Activated T-cell treated with anti-CD3 and anti-CD28 coated beads for 48 hours (primary cell): ENCODE data around the gene JPT1.

Experiments used
- DNase-seq: peaks from one replicate; pipeline ENCODE4 v3.0.0-alpha.2; 2020; ENCODE audit warnings: low read depth

Gene JPT1

DNA sequence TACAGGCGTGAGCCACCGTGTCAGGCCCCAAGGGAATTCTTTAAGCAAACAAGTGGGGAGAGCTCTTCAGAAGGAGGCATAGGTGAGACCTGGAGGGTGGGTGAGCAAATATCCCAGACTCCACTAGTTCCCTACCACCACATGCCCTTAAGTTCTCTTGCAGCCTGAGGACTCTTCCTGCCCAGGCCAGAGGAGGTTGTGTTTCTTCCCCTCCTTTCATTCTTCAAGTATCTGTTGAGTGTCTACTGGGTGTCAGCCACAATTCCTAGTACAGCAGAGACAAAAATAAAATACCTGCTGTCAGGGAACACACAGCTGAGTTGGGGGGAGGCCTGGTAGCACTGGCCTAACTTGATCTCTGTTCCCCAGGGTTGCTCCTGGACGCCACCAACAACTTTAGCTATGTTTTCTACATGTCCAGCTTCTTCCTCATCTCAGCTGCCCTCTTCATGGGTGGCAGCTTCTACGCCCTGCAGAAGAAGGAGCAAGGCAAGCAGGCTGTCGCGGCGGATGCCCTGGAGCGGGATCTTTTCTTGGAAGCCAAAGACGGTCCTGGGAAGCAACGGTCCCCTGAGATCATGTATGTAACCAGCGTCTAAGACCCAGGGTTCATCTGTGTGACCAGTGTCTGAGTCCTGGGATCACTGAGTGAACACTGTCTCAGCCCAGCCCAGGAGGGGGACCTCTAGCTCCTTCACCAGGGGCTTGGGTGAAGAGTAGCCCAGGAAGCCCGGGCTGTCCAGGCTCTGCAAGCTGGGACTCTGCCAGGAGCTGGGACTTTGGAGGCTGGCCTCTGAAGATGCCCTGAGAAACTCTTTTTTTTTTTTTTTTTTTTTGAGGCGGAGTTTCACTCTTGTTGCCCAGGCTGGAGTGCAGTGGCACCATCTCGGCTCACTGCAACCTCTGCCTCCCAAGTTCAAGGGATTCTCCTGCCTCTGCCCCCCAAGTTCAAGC lies 50.4 kb downstream of the JPT1 start:
- DNase-seq = no peak

DNA sequence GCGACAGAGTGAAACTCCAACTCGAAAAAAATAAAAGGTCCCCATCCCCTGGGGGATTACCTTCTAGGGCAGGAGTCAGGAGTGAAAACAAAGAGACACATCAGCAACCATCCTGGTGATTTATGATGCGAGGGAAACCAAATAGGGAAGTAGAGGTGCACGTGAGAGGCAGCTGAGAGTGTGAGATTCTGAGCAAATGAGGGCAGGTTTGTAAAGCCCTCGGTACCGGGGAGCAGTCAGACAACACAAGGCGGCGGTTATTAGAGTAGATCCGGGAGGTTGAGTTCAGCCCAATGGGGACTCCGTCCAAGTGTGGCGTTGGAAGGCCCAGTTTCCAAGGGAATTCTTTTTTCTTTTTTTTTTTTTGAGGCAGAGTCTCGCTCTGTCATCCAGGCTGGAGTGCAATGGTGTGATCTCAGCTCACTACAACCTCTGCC lies 51.9 kb downstream of the JPT1 start:
- DNase-seq = no peak

DNA sequence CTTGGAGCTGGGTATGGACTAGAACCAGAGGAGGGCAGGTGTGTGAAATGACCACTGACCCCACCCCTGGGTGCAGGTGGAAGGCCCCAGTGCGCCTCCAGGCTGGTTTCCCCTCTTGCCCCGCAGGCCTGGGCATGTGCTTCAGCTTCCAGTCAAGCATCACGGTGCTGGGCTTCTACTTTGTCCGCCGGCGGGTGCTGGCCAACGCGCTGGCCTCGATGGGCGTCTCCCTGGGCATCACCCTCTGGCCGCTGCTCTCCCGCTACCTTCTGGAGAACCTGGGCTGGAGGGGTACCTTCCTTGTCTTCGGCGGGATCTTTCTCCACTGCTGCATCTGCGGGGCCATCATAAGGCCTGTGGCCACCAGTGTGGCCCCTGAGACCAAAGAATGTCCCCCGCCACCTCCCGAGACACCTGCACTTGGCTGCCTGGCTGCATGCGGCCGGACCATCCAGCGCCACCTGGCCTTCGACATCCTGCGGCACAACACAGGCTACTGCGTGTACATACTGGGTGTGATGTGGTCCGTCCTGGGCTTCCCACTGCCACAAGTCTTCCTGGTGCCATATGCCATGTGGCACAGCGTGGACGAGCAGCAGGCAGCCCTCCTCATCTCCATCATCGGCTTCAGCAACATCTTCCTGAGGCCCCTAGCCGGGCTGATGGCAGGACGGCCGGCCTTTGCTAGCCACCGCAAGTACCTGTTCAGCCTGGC lies 54.3 kb downstream of the JPT1 start:
- DNase-seq = no peak

DNA sequence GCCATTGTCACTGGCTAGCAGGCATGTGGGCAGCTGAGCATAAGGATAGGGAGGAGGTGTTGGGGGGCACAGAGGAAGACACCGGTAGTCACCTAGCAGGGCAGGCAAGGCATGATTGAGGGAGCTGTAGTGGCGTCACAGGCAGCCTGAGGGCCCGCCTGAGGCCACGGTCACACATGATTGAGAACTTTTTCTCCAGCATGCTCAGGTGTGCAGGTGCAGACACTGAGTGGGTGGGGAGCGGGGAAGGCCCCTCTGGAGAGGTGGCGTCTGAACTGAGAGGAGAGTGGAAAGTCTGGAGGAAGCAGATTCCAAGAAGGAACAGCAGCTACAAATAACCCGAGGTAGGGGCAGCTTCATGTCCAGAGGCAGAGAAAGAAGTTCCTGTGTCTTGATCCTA lies 55.5 kb downstream of the JPT1 start:
- no peak for DNase-seq

DNA sequence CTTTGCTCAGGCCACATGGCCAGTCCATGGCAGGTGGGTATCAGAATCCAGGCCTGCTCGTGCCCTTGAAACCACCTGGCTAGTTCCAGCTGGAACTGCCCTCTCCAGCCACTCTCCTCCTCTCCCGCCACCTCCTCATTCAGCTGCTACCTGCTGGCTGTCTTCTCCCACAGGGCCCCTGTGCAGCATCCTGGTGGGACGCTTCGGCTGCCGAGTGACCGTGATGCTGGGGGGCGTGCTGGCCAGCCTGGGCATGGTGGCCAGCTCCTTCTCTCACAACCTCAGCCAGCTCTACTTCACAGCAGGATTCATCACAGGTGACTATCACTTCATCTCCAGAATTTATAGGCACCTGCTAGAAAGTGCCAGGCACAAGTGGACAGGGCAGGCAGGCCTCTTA lies 56.4 kb downstream of the JPT1 start:
- DNase-seq = no peak

DNA sequence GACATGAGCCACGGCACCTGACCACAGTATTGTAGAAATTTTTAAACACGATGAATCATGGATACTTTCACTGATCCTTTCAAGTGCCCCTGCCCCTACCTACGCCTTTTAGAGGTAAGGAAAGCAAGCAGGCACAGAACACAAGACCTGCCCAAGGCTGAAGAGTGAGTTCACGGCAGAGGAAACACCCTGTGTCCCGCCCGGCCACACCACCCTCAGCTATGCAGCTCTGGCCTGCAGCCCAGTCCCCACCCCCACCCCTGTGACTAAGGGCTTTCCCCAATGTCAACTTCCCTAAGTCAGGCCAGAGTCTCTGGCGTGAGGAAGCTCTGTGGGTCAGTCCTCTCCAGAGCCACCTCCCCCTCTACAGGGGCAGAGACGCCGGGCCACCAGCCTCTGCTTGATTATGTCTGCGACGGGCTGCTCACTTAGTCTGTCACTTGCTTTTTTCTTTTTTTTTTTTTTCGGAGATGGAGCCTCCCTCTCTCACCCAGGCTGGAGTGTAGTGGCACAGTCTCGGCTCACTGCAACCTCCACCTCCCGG lies 58.2 kb downstream of the JPT1 start:
- no peak for DNase-seq

DNA sequence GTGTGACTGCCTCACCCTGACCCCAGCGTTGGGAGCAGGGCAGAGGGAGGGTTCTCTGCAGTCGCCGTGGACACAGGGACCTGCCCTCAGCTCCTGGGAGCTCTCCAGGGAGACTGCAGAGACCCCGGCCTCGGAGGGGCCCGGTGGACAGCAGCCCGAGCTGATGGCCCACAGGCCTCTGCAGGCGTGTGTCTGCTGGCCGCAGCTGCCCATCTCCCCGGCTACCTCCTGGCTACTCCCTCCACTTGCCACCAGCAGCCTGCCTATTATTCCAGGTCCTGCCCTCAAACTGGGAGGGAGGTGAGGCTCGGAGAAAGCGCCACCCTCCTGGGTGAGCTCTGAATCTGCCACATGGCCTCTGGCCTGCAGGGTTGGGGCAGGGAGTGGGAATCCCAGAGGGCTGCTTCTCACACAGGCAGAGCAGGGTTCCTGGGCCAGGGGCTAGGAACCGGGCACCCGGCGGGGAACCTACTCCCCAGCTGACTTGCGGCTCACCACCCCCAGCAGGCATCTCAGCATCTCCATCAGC lies 59.4 kb downstream of the JPT1 start:
- no peak for DNase-seq

DNA sequence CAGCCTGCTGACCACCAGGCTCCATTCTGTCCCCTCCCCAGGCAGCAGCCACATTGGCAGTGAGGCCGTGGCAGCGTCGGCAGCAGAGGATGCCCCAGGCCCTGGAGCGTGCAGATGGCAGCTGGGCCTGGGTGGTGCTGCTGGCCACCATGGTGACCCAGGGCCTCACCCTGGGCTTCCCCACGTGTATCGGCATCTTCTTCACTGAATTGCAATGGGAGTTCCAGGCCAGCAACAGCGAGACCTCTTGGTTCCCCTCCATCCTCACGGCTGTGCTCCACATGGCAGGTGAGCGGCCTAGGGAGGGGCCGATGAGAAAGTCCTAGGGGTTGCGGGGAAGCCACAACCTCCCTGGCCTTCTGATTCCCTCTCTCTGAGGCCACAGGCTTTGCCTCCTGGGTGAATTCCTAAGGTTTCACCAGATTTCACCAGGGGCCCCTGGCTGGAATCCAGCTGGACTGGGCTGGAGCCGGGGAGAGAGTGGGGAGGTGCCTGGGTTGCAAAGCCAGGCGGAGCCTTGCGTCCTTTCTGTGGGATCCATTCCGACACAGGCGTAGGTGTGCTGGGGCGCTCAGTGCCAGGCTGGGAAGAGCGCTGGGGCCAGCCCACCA lies 60.7 kb downstream of the JPT1 start:
- no peak for DNase-seq

DNA sequence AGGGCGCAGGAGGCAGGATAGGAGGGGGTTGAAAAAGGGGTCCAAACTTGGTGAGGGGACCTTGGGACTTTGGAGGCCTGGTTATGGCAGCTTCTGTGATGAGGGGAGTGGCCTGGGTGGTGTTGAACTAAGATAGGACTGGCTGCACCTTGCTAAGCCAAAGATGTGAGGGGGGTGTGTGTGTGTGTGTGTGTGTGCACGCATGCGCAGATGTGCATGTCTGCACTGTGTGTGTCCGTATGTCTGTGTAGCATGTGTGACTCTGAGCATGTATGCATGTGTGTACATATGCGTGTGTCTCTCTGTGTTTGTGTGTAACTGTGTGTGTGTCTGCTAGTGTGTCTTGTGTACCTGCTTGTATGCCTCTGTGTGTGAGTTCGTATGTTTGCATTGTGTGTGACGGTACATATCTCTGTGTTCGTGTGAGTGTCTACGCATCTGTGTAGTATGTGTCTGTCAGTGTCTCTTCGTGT lies 62.4 kb downstream of the JPT1 start:
- no peak for DNase-seq

DNA sequence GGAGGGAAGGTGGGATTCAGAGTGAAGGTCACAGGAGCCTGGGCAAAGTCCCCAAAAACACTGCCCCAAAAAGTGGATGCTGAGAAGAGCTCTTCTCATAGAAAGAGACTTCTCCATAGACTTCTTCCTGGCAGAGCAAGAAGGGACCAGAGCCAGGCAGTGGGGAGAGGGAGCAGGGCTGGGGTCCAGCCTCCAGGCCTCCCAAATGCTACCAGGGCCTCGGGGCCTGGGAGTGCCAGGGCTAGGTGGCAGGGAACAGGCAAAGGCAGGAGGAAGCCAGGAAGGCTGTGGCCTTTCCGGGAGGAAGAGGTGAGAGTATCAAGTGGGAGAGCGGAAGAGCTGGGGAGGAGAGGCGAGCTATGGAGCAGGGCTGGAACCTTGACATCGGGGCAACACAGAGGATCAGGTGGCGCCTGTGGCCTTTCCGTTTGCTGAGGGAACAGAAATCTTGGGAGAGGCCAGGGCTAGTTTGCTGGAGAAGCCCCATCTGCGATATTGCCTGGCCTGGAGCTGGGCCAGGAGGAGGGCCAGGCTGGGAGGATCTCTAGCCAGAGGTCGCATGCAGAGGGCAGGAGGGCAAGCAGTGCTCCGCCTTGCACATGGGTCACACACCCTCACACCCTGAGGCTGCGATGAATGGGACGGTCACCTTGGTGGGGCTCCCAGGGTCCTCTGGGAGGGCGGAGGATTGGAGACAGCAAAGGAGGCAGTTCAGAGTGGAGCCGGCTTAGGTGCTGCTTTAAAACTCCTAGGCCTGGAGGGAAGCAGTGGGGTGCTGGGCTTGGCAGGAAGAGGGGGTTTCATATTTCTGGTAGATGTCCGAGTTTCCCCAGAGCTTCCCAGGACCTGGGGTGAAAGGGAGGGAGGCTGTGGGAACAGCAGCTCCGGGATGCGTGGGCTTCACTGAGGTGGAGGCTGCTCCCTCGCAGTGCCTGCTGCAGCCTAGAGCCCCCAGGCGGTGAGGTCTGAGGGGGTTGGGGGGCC lies 63.1 kb downstream of the JPT1 start:
- no peak for DNase-seq

DNA sequence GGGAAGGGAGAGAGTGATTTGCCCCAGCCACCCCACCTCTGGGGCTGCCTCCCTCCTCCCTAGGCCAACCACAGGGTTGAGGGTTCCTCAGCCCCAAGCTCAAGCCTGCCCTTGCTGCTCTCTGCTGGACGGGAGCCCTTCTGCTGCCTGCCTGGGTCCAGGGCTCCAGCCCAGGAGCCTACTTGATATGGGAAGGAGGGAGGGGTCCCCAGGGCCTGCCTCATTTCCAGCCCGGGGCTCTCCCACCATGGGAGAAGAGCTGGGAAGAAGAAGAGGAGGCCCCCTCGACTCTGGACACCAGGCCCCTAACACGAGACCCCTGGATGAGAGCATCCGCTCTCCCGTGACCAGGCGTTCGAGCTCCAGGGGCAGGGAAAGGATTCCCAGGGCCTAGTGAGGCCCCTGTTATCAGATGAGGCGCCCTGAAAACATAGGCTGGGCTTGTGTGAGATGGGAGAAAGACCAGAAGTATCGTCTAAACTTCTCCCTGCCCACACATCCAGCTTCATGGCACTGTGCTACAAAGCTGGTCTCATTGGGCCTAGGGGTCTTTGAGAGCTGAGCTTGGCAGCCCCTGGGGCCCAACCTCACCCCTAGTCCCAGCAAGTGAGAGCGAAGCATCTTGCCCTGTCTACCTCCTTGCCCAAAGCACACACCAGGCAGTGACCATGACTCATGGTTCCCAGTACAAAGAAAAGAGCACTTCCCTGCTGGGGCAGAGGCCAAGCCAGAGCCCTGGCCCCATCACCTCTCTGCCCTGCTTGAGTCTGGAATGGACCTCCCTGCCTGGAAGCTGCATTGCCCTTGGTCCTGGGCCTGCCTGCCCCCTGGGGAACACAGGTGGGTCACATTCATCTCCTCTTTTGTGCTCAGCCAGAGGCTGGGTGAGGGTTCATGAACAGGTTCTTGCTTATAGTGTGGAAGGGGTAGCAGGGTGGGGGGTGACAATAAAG lies 65.6 kb downstream of the JPT1 start:
- no peak for DNase-seq

DNA sequence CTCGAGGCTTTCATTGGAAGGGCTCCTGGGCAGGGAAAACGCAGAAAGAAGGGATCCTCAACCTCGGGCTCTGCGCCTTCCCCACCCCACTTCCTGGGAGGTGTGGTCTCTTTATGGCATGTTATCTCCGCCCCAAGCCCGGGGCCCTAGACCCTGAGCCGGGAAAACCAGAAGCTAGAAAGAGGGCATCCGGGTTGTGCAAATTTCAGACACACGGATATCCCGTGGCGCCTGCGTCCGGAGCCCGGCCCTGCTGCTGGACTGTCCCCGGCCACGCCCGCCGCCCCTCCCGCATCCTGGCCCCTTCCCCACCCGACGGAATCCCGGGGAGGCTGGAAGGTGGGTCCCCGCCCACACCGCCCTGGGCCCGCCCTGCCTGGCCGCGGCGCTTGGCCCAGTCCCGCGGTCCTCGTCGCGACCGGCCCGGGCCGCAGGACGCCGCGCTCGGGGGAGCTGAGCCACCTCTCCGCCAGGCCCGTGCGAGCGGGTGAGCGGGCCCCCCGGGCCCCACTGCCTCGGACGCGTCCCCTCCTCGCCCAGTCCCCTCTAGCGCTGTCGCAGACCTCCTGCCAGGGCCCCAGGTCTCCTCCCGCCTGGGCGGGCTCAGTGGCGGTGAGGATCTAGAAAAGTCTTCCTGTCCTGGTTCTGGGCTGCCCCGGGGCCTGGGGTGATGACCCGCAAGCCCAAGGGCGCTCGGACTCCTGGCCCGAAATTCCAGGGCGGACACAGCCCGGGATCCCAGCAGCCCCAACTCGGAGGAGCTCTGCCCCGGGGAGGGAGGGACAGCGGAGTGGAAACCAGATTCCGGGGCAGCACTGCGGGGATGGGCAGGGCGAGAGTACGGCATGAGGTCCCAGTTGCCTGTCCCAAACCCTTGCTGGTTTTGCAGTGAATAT lies 66.5 kb downstream of the JPT1 start, which contains the start of gene SLC16A5:
Gene SLC16A5, plus strand, starts transcription at position 397 of the 896 bp plus-strand sequence. CDS start 5,683 bp downstream, outside the sequence.
- no peak for DNase-seq

DNA sequence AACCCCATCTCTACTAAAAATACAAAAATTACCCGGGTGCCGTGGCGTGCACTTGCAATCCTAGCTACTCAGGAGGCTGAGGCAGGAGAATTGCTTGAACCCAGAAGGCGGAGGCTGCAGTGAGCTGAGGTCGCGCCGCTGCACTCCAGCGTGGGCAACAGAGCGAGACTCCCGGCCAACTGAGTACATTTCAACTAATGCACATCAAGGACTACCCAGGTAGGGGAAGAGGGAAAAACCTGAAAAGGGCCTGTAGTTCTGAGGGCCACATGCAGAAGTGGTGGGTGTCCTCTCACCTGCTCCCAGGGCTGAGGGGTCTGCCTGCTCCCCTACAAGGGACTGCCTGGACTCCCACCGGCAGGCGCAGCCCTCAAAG lies 67.1 kb downstream of the JPT1 start:
- no peak for DNase-seq

DNA sequence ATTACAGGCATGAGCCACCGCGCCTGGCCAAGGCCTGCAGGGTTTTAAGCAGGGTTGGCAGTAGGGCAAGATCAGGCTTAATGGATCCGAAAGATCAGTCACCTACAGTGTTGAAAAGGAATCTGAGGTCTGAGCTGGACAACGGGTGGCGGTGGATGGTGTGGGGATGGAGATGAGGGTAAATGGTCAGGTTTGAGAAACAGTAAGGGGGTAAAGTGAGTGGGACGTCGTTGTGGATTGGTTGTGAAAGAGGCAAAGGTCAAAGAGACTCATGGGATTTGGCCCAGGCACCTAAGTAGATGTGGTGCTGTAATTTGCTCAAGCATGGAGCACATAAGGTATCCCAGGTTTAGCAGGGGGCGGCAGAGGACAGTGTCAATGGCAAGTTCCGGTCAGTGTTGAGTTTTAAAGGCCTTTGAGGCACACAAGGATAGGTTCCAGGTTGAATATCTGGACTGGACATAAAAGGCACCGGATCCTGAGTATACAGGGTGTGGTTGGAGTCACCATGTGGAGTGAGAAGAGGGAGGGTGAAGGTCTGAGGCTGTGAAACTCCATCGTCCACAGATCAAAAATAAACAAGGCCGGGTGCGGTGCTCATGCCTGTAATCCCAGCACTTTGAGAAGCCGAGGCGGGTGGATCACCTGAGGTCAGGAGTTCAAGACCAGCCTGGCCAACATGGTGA lies 67.7 kb downstream of the JPT1 start:
- no peak for DNase-seq
